Measurements from ENCODE around the gene ORC5. TPM values are rescaled to one million over a fixed set of nuclear protein-coding genes. Genes with fewer than 3 reads are reported as not detected.

Gene ORC5
- total RNA-seq, 2 experiments from 2014 or later, result 22.1 to 26.0 TPM

DNA sequence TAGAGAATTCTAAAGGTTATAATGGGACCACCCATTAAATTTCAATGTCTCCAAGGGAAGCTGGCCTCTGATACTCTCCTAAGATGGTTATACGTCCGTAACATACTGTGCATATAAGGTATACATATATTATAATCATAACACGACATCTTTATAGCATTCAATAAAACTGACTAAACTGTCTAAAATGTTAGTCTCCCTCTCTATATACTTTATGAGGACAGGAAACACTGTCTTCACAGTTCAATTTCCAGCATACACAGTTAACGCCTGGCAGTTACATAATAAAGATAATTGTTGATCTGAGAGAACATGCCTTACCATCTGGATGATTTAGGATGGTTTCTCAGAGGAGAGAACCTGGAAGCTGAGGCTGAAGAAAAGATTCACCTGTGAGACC lies 1.2 kb upstream of the ORC5 start:
- intact Hi-C loops (cut with micrococcal nuclease), result no loop called here
- Mint-ChIP-seq H3K9me3 (peaks cover 3% of the 10 kb centered on the region), H3K4me1 (ENCODE audit: low read depth) (peaks cover 21% of the 10 kb centered on the region), H3K27me3 (peaks cover 13% of the 10 kb centered on the region), H3K4me3 (peak overlapping the region; percentile 81), H3K27ac (no peak overlapping the region), H3K36me3 (ENCODE audit: low read depth) (peaks cover 1% of the 10 kb centered on the region)
- ChIA-PET POLR2A (interaction anchor here (1.3 kb wide), 1 partner anchor 25 kb away, joined by 3 read pairs; no protein-coding TSS in a partner anchor), CTCF (interaction anchor here (0.9 to 1.1 kb wide), 2 partner anchors 23 to 674 kb away, joined by 3 to 4 read pairs; no protein-coding TSS in a partner anchor)
- TF ChIP-seq, protein P1, sequence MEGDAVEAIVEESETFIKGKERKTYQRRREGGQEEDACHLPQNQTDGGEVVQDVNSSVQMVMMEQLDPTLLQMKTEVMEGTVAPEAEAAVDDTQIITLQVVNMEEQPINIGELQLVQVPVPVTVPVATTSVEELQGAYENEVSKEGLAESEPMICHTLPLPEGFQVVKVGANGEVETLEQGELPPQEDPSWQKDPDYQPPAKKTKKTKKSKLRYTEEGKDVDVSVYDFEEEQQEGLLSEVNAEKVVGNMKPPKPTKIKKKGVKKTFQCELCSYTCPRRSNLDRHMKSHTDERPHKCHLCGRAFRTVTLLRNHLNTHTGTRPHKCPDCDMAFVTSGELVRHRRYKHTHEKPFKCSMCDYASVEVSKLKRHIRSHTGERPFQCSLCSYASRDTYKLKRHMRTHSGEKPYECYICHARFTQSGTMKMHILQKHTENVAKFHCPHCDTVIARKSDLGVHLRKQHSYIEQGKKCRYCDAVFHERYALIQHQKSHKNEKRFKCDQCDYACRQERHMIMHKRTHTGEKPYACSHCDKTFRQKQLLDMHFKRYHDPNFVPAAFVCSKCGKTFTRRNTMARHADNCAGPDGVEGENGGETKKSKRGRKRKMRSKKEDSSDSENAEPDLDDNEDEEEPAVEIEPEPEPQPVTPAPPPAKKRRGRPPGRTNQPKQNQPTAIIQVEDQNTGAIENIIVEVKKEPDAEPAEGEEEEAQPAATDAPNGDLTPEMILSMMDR (IDR thresholded peaks at IDR 0.05), result no peak
- ATAC-seq, result no peak
- DNase-seq, result no peak

DNA sequence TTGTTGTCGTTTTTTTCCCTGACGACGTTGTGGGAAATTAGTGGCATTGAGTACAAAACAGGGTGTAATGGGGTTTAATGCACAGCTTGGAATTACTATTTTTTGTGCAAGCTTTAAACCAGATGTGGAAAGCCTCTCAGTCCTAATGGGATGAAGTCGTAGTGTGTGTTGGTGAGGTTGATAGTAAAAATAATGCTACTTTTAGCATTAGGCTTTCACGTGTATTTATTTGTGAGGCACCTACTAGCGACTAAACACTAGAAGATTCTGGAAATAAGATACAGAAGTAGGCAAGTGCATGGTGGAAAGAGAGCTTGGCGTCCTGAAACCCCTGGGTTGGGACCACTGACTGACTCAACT lies 588 bp upstream of the ORC5 start:
- POLR2A ChIA-PET, result interaction anchor here (1.3 kb wide), 1 partner anchor 24 kb away, joined by 3 read pairs; no protein-coding TSS in a partner anchor
- DNase-seq (no peak), ATAC-seq (no peak)
- H3K4me1 Mint-ChIP-seq (ENCODE audit: low read depth), result peaks cover 26% of the 10 kb centered on the region
- TF ChIP-seq, protein P1 (IDR thresholded peaks at IDR 0.05), result no peak
- peaks cover 13% of the 10 kb centered on the region for H3K27me3 Mint-ChIP-seq
- CTCF ChIA-PET, result interaction anchor here (0.9 to 1.1 kb wide), 2 partner anchors 24 to 674 kb away, joined by 3 to 4 read pairs; no protein-coding TSS in a partner anchor
- H3K36me3 Mint-ChIP-seq (ENCODE audit: low read depth), result peaks cover 5% of the 10 kb centered on the region
- intact Hi-C loops (cut with micrococcal nuclease), result no loop called here
- H3K4me3 Mint-ChIP-seq, result peak overlapping the region; percentile 81
- H3K27ac Mint-ChIP-seq, result peak overlapping the region; percentile 92
- H3K9me3 Mint-ChIP-seq, result peaks cover 3% of the 10 kb centered on the region

DNA sequence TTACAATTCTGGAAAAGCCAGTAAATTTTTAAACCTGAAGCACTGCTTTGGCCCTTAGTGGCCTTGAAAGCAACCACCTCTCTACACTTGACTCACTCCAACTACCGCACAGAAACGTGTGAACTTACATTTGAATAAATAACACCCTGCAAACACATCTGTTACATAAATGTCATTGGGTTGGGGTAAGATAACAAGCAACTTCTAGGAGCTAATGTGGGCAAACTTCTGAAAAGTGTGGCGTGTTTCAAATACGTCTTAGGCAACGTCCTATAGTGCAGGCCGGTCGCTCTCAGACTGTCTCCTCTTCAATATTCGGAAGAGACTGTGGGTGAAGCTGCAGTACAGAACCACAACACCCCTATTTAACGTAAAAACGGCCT lies 474 bp downstream of the ORC5 start:
- Mint-ChIP-seq H3K4me1 (ENCODE audit: low read depth) (peaks cover 26% of the 10 kb centered on the region), H3K27ac (peak overlapping the region; percentile 92), H3K4me3 (peak overlapping the region; percentile 81), H3K36me3 (ENCODE audit: low read depth) (peaks cover 11% of the 10 kb centered on the region), H3K27me3 (peaks cover 13% of the 10 kb centered on the region), H3K9me3 (peaks cover 3% of the 10 kb centered on the region)
- ATAC-seq, result peak; percentile 31
- intact Hi-C loops (cut with micrococcal nuclease), result no loop called here
- peak; percentile 26 for DNase-seq
- CTCF ChIA-PET, result no interaction called here
- TF ChIP-seq, protein P1 (IDR thresholded peaks at IDR 0.05), result no peak
- POLR2A ChIA-PET, result no interaction called here

DNA sequence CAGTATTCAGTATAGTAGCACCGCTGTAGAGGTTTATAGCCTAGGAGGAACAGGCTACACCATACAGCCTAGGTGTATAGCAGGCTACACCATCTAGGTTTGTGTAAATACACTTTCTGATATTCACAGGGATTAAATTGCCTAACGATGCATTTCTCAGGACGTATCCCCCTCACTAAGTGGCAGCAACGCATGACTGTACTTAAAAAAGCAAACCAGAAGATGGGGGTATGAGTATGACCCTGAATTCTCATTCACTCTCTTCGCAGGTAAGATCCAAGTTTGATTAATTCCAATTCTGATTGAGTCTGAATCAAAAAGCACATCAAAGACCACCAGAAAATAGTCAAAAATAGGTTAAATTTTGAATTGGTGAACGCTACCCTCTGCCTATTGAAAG lies 972 bp downstream of the ORC5 start:
- Mint-ChIP-seq H3K27ac (peak overlapping the region; percentile 92), H3K36me3 (ENCODE audit: low read depth) (peaks cover 16% of the 10 kb centered on the region), H3K4me3 (peak overlapping the region; percentile 81), H3K9me3 (peaks cover 3% of the 10 kb centered on the region), H3K27me3 (peaks cover 12% of the 10 kb centered on the region), H3K4me1 (ENCODE audit: low read depth) (peaks cover 27% of the 10 kb centered on the region)
- TF ChIP-seq, protein P1 (IDR thresholded peaks at IDR 0.05), result no peak
- intact Hi-C loops (cut with micrococcal nuclease), result no loop called here
- DNase-seq (no peak), ATAC-seq (no peak)
- POLR2A ChIA-PET, result no interaction called here
- CTCF ChIA-PET, result no interaction called here

DNA sequence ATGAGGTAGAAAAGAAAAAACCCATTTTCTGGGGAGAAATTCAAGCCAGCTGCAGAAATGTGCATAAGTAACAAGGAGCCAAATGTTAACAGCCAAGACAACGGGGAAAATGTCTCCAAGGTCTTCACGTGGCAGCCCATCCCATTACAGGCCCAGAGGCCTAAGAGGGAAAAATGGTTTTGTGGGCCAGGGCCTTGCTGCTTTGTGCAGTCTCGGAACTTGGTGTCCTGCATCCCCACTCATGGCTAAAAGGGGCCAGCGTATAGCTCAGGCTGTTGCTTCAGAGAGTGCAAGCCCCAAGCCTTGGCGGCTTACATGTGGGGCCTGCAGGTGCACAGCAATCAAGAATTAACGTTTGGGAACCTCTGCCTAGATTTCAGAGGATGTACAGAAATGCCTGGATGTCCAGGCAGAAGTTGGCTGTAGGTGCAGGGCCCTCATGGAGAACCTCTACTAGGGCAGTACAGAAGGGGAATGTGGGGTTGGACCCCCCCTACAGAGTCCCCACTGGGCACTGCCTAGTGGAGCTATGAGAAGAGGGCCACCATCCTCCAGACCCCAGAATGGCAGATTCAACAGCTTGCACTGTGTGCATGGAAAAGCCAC lies 9.0 kb downstream of the ORC5 start:
- intact Hi-C loops (cut with micrococcal nuclease), result no loop called here
- Mint-ChIP-seq H3K27me3 (no peaks in the 10 kb centered on the region), H3K27ac (no peak overlapping the region), H3K36me3 (ENCODE audit: low read depth) (peaks cover 73% of the 10 kb centered on the region), H3K4me1 (ENCODE audit: low read depth) (peaks cover 25% of the 10 kb centered on the region), H3K9me3 (no peaks in the 10 kb centered on the region), H3K4me3 (no peak overlapping the region)
- POLR2A ChIA-PET, result no interaction called here
- TF ChIP-seq, protein P1 (IDR thresholded peaks at IDR 0.05), result no peak
- ATAC-seq (no peak), DNase-seq (no peak)
- CTCF ChIA-PET, result no interaction called here

All from activated CD8-positive, alpha-beta T cell treated with anti-CD3 and anti-CD28 coated beads for 36 hours (primary cell).